ENCODE data around the gene SAC3D1.
A peak's percentile ranks its signal among the peaks of the same experiment; 100 is the strongest.

The SAC3D1 gene

DNA sequence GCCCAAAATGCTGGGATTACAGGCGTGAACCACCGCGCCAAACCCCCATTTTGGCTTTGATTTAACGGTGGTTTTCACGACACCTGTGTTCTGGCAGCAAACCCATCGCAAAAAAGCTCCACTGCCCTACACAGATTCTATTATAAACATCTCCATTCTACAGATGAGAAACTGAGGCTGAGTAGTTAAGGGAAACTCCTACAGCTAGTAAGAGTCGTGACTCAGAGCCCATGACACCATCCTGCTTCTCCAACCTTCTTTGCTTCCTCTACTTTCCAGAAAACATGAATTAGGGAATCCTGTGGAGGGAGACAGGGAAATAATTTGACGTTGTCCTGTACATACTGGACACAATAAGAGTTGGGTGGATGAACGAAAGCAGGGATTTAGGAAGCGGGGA lies 14.2 kb upstream of the SAC3D1 start:
- DNase-seq (ENCODE audit: low read depth in 2 of 2), result no peak

DNA sequence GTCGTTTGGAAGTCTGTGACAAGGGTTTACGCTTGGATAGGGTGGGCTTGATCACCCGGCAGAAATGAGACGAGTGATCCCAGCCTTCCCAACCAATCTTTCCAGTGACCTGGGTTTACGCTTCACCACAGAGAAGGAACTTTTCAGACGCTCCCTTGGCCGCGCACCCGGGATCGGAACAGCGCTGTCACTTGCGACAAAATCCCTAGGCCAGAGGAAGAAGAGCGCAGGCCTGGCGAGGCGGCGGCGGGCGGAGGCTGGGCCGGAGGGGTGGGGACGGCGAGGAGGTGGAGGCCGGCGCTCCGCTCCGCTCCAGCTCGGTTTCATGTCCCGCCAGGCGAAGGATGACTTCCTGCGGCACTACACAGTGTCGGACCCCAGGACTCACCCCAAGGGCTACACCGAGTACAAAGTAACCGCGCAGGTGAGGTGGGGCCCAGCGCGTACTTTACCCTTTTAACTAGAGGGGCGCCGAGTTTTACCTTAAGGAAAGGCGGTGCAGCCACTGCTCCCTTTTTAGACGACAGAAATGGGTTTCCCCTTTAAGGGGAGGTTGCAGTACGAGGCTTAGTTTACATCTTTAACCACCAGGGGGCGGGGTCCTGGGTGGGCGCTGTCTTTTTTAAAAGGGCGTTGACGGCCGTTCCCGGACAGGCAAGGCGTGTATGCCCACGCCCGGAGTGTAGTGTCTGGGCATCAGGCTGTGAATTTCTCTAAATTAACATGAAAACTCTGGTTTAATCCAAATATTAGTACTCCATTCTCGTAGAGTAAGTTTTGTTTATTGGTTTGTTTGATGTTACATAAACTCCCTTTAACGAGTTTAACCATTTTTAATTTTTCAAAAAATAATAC lies 13.6 kb upstream of the SAC3D1 start, which contains the start of gene SNX15:
SNX15 (plus strand) TSS at position 227 of the 855 bp plus-strand sequence; CDS start at position 326, 99 bp downstream.
- peak; percentile 93 to 94 for DNase-seq (ENCODE audit: low read depth in 2 of 2)

DNA sequence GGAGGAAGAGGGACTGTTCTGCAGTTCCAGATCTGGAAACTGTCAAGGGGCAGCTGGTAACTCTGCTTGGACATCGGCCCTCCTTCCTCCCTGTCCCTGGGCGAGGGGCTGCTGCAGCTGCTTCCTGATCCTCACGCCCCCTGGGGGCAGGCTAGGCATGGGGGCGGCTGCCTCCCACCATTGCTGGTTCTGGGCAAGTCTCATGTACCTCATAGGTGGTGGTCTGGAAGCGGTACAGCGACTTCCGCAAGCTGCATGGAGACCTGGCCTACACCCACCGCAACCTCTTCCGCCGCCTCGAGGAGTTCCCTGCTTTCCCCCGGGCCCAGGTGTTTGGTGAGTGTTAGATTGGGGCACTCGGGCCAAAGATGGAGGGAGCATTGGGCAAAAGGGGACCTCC lies 8.8 kb upstream of the SAC3D1 start:
- DNase-seq (ENCODE audit: low read depth in 2 of 2), result no peak

GRCh38 chr11:65034423-65034822 lies 6.6 kb upstream of the SAC3D1 start:
- no peak for DNase-seq (ENCODE audit: low read depth in 2 of 2)

DNA sequence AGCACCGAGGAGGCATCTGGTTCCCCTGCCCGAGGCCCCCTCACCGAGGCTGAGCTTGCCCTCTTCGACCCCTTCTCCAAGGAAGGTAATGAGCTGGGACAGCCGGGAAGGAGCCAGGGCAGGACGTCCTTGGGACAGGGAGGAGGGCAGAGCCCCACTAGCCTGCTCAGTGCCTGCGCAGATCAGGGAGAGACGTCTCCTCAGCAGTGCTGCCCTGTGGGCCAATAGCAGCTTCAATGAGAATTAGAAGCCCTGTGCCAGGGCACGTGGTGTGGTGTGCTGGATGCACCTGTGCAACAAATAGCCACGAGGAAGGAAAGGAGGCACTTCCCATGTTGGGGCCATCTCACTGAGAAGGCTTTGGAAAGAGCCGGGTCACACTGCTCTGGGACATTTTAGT lies 5.4 kb upstream of the SAC3D1 start:
- no peak for DNase-seq (ENCODE audit: low read depth in 2 of 2)

GRCh38 chr11:65036931-65037330 lies 4.1 kb upstream of the SAC3D1 start:
- DNase-seq (ENCODE audit: low read depth in 2 of 2), result no peak

DNA sequence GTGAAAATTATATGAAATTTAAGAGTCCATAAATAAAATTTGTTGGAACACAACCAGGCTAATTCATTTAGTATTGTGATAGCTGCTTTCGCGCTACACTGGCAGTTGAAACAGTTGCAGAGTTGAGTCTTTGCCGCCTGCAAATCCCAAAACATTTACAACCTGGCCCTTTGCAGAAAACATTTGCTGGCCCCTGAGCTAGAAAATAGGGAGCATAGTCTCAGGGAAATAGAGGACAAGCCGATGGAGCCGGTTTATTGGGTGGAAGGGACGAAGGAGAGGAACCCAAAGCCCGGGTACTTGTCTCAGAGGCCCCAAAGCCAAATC lies 527 bp upstream of the SAC3D1 start:
- no peak for DNase-seq (ENCODE audit: low read depth in 2 of 2)

DNA sequence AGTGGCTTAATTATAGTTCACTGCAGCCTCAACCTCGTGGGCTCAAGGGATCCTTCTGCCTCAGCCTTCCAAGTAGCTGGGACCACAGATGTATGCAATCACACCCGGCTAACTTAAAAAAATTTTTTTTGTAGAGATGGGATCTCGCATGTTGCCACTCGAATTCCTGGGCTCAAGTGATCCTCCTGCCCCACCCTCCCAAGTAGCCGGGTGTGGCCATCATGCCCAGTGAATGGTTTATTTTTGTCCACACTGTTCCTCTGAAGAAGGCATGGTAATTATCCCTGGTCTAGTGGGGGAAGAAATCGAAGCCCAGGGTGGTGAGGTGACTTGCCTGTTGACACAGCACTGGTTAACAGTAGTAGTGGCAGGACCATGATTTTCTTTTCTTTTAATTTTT lies 1.9 kb downstream of the SAC3D1 start:
- no peak for DNase-seq (ENCODE audit: low read depth in 2 of 2)

GRCh38 chr11:65043881-65044501 lies 3.0 kb downstream of the SAC3D1 start:
- no peak for DNase-seq (ENCODE audit: low read depth in 2 of 2)

GRCh38 chr11:65045061-65045460 lies 4.1 kb downstream of the SAC3D1 start:
- no peak for DNase-seq (ENCODE audit: low read depth in 2 of 2)

DNA sequence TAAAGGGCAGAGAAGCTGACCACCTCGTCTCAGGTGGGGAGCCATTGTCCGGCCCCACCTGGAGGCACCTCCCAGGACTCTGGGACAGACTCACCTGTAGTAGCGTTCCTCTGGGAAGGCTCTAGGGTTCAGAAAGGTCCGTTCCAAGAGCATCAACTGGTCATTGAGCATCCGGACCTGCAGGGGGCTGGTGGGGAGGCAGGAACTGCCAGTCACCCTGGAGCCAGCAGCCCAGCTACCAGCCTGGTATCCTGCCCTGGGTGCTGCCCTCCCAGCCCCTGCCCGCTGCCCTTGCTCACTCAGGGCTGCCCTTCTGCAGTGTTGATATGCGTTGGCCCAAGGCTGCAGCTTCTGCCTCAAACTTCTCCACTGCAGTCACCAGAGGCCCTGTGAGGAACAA lies 4.7 kb downstream of the SAC3D1 start:
- DNase-seq (ENCODE audit: low read depth in 2 of 2), result no peak

DNA sequence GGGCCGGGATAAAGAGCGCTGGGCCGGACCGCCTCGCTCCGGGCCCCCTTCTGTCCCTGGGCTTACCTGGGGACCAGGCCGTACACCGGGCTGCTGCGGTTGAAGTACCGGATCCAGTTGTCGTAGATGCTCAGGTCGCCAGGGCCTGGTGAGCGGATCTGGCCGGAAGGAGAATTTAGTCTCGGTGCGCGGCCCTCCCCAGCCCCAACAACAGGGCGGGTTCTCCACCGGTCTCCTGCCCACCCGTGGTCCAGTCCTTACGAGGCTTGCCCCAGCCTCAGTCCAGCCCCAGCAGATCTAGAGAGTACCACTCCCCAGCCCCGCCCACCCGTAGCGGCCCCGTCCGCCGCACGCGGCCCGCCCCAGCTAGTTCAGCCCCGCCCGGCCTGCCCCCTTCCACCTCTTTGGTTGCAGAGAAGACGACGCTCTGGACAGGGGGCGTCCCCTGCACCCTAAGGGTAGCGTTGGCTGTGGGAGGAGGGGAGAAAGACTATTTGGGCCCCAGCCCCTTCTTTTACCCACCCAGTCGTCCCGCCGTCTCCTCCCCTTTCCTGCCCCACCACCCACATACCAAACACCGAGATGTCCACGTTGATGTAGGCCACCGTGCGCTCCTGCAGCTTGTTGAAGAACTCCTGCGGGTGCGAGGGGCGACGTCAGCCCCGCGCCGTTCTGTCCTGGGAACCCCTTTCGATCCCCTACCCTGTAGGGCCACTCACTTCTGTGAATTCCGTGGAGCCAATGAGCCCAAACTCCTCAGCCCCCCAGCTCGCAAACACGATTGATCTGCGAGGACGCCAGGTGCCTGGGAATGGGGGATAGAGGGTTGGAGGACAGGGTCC lies 6.8 kb downstream of the SAC3D1 start:
- no peak for DNase-seq (ENCODE audit: low read depth in 2 of 2)

GRCh38 chr11:65051398-65051858 lies 10.4 kb downstream of the SAC3D1 start:
- DNase-seq (ENCODE audit: low read depth in 2 of 2), result no peak

GRCh38 chr11:65053827-65054508 lies 13.0 kb downstream of the SAC3D1 start:
- no peak for DNase-seq (ENCODE audit: low read depth in 2 of 2)

GRCh38 chr11:65055538-65055937 lies 14.5 kb downstream of the SAC3D1 start:
- no peak for DNase-seq (ENCODE audit: low read depth in 2 of 2)

DNA sequence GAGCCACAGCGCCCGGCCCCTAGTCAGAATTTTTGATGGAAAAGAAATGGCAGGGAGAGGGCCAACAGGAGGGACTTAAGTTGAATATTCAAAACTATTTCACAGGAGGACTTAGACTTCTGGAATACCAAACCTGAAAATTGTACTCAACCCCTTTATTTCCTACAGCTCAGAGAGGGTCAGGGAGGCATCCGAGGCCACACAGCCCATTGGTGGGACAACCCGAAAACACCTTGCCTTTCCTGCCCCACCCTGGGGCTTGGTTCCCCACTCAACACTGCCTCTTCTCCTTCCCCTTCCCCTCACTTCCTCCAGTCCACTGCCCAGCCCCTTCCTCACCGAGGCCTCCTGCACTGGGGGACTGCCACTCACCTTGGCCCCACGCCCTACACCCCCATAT lies 16.0 kb downstream of the SAC3D1 start:
- no peak for DNase-seq (ENCODE audit: low read depth in 2 of 2)

- no peak for DNase-seq (ENCODE audit: low read depth in 2 of 2)
These were observed 16.5 kb downstream of the SAC3D1 start for GRCh38 chr11:65057526-65057925.

DNA sequence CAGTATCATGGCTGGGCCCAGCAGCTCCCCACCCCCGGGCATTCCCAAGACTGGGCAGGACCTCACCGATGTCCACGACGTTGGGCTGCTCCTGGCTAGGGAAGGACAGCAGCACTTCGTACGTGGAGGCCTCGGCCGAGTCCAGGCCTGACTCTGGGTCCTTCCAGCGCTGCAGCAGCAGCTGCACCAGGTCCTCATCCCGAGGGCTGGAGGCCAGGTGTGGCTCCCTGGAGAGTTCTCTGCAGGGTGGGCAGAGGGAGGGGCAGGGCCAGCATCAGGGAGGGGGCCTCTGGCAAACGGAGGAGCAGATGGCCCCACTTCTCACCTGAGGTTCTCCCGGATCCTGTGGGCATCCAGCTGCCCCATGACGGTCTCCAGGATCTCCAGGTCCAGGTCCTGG lies 17.0 kb downstream of the SAC3D1 start:
- no peak for DNase-seq (ENCODE audit: low read depth in 2 of 2)

GRCh38 chr11:65058419-65059054 lies 17.5 kb downstream of the SAC3D1 start, which contains the start of gene NAALADL1:
TSS of gene NAALADL1 (minus strand) at chr11:65058553. CDS start at chr11:65058521, 32 bp downstream.
- no peak for DNase-seq (ENCODE audit: low read depth in 2 of 2)

- DNase-seq (ENCODE audit: low read depth in 2 of 2), result no peak
These were observed 18.5 kb downstream of the SAC3D1 start for GRCh38 chr11:65059523-65059922.

Data from fibroblast of skin of left quadriceps (primary cell).